Middle frontal gyrus (tissue), 1 donor: ENCODE data around the gene RPL13A.

Source experiments
- DNase-seq: peaks from one replicate; pipeline ENCODE4 v3.0.0-alpha.2; 2015; ENCODE audit warnings: low spot score; ENCODE audit errors: extremely low spot score

Gene RPL13A

DNA sequence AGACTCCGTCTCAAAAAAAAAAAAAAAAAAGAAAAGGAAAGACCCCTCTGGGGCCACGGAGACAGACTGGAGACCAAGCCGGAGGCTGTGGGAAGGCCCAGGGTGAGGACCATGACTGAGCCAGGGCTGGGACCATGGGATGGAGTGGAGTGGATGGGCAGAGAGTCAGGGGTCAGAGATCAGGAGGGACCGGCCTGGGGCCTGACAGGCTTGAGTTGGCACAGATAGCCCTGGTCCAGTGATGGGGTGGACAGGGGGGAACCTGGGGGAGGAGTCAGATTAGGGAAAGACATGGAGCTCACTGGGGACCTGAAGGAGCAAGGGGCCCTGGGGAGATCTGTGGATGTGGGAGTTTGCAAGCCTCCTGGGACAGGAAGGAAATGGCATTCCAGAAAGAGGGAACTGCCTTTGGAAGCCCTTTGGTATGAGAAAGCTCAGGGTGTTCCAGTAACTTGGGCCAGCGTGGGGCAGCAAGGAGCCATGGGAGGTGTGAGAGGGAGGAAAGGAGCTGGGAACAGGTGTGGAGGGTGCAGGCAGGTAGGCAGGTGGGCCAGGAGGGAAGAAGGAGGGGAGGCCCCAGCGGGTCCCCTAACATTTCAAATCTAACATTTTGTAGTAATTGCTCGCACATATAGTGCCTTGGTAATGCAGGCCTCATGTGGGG lies 6.3 kb upstream of the RPL13A start:
- no peak for DNase-seq

- no peak for DNase-seq
These were observed 1.2 kb upstream of the RPL13A start for GRCh38 chr19:49486232-49486631.

GRCh38 chr19:49486710-49487276 lies 615 bp upstream of the RPL13A start:
- DNase-seq: no peak

- no peak for DNase-seq
These were observed 846 bp downstream of the RPL13A start for GRCh38 chr19:49488046-49488862.

DNA sequence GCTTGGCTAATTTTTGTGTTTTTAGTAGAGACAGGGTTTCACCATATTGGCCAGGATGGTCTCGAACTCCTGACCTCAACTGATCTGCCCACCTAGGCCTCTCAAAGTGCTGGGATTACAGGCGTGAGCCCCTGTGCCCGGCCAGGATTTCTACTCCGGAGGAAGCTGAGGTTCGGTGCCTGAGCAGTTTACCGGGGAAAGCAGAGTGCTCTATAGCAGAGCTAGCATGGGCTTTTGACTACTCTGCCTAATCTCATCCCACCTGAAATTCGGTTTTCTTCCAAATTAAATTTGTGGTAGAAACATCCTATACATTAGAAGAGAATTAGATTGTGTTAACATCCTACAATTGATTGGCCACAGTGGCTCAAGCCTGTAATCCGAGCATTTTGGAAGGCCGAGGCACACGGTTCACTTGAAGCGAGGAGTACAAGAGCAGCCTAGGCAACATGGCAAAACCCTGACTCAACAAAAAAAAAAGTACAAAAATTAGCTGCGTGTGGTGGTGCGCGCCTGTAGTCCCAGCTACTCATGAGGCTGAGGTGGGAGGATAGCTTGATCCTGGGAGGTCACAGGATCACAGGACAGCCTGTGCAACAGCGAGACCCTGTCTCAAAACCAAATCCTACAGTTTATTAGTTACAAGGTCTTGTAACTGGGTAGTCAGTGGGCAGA lies 1.6 kb downstream of the RPL13A start:
- no peak for DNase-seq

DNA sequence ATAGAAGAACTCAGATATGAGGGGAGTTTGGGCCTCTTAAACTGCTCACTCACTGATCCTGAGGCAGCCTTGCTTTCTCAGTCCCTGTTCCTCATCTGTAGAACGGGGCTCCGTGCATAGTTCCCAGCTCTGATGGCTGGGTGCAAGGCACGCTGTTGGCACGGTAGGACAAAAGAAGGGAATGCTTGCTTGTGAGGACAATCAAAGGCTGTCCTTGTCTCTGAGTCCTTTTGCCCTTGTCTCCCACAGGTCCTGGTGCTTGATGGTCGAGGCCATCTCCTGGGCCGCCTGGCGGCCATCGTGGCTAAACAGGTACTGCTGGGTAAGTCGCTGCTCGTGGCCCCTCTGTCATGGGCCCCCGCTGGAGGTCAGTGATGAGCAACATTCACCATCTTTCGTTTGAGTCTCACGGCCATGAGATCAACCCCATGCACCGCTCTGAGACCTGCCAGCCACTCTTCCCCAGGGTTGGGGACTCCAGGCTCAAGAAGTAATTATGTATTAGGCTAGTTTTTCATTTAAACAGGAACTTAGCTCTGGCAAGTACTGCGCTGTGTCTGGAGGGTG lies 2.3 kb downstream of the RPL13A start:
- no peak for DNase-seq

GRCh38 chr19:49490287-49491029 lies 3.0 kb downstream of the RPL13A start:
- DNase-seq: no peak

DNA sequence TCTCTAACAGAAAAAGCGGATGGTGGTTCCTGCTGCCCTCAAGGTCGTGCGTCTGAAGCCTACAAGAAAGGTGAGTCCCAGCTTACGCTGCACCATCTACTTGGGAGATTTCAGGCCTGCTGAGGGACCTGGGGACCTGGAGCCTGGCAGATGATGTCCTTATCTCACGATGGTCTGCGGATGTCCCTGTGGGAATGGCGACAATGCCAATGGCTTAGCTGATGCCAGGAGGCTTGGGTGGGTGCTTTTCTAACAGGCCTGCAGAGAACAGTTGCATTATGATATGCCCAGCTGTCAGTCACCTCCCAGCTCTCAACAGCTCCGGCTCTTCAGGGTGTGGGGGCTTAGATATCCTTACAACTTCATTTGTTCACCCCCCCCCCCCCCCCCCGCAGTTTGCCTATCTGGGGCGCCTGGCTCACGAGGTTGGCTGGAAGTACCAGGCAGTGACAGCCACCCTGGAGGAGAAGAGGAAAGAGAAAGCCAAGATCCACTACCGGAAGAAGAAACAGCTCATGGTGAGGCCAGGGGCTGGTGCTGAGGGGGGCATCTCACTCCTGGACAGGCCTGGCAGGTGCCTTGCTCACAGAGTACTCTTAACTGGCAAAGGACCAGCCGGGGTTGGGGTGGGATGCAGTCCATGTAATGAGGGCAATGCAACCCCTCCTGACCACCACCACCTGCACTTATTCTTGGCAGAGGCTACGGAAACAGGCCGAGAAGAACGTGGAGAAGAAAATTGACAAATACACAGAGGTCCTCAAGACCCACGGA lies 3.8 kb downstream of the RPL13A start:
- no peak for DNase-seq

GRCh38 chr19:49491804-49492572 lies 4.6 kb downstream of the RPL13A start:
- DNase-seq: no peak

- no peak for DNase-seq
These were observed 5.4 kb downstream of the RPL13A start for GRCh38 chr19:49492573-49493405.

DNA sequence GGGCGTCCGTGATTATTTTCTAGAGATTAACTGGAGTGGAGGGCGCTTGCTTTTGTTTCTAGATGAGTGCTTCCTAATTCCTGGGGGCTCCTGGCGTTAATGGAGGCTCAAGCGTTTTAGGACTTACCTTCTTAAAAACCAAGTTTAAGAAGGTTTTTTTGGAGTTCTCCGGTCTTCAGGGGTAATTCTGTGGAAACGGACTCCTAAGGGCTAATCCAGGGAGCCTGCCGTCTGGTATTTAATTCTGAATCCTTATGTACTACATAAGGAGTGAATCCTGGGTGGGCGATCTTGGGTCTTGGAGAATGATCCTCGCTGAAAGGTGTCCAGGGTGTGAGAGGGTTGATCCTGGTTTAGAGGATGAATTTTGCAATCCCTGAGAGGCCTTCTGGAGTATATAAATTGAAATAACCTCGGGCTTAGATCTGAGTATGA lies 9.2 kb downstream of the RPL13A start:
- no peak for DNase-seq

DNA sequence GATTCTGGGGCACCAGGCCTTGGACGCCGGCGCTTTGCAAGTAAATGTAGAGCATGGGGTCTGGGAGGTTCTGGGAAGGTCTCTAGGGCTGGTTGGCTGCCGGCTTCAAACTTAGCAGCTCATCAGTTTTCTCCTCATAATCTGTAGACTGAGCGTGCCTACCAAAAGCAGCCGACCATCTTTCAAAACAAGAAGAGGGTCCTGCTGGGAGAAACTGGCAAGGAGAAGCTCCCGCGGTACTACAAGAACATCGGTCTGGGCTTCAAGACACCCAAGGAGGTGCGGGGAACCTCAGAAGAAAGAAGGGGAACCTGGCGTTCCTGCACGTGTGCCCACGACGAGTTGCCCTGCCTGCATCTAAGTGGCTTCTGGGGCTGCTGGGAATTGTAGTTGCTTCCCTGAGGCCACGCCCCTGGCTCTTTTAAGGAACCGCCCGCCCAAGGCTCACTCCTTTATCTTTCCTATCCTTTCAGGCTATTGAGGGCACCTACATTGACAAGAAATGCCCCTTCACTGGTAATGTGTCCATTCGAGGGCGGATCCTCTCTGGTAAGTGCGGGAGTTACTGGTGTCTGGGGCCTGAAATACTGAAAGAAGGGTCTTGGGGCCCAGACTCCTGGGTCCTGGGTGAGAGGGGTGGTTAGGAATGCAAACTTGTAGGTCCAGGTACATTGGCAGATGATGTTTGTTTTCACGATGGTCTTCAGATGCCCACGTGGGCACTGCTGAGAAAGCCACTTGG lies 9.8 kb downstream of the RPL13A start:
- no peak for DNase-seq

- DNase-seq: no peak
These were observed 10.3 kb downstream of the RPL13A start for GRCh38 chr19:49497789-49498103.

- DNase-seq: no peak
These were observed 11.1 kb downstream of the RPL13A start for GRCh38 chr19:49498475-49498874.

DNA sequence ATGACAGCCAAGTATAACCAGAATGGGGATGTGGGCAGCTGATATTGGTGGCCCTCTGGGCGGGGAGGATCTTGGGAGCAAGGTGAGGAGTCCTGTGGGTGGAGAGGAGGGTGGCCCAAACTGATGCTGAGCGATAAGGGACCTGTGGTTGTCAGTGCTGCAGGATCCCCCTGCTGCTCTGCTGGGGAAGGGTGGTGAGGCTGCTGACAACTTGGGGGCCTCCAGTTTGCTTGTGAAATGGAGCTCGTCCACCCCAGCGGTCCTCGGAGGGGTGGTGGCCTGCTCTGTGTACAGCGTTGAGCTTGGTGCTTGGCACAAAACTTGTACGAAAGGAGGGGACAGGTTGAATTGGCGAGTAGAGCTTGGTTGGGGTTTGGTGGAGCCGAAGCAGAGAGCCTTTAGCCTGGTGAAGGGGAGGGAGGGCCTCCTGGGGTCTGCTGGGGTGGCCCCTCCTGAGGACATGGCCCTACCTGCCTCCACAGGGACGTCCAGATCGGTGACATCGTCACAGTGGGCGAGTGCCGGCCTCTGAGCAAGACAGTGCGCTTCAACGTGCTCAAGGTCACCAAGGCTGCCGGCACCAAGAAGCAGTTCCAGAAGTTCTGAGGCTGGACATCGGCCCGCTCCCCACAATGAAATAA lies 11.7 kb downstream of the RPL13A start:
- no peak for DNase-seq

DNA sequence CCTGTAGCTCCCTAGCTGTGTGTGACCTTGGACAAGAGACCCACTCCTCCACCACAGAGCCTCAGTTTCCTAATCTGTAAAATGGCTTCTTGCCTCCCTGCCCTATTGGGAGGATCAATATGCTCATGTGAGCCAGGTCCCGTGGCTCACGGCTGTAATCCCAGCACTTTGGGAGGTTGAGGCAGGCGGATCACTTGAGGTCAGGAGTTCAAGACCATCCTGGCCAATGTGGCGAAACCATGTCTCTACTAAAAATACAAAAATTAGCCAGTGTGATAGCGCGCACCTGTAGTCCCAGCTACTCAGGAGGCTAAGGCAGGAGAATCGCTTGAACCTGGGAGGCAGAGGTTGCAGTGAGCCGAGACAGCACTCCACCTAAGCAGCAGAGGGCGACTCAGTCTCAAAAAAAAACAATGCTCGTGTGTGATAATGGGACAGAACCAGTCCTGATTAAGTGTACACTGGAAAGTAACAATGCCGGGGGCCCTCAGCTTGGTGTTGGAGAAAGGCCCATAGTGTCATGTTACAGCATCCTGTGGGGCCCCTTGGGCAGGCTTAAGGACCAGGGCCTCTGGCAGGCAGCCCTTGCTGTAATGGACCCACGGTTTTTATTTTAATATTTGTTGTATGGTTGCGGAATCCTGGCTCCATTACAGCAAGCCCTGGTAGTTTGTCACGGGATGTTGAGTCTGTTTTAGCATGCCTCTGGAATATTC lies 15.6 kb downstream of the RPL13A start:
- DNase-seq: no peak

DNA sequence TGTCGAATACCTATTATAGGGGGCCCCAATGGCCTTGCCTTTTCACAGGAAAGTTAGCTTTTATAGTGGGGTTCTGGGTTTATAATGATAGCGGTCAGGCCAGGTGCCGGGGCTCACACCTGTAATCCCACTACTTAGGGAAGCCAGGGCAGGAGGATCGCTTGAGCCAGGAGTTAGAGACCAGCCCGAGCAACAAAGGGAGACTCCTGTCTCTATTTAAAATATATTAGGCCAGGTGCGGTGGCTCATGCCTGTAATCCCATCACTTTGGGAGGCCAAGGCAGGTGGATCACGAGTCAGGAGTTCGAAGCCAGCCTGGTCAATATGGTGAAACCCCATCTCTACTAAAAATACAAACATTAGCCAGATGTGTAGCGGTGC lies 16.2 kb downstream of the RPL13A start:
- no peak for DNase-seq
